Naive thymus-derived CD8-positive, alpha-beta T cell (primary cell): ENCODE measurements around the gene RHEB. TPM values are rescaled to one million over a fixed set of nuclear protein-coding genes. Genes with fewer than 3 reads are reported as not detected.
A peak's percentile ranks its signal among the peaks of the same experiment; 100 is the strongest.

Experiments used
- ATAC-seq, 2 donors: fragments of 150-1000 bp; cut with Tn5 transposase in 1 of 2; sonication (Bioruptor Pico), chemical (Tn5 transposase) in 1 of 2; 1 replicate in 1 of 2; 2 replicates in 1 of 2; pipeline ENCODE4 v1.10.0; 2021; ENCODE audit warnings: mild to moderate bottlenecking in 2 of 2, moderate library complexity in 2 of 2
- POLR2A ChIA-PET: fragments of 350-600 bp; sonication (Branson Sonifier 250); formaldehyde crosslinking; loops from one replicate; lab custom pipeline; 2021; ENCODE audit warnings: antibody characterized with exemption; lab: Charles Lee
- DNase-seq, 10 donors: peaks; one replicate each; pipeline versions ENCODE4 v3.0.0 to v3.0.0-alpha.2; 2020 to 2022
- H3K27ac Mint-ChIP-seq, 10 donors: one replicate each; pipeline ENCODE4 v1.8.0; 2020 to 2022; ENCODE audit warnings: mild to moderate bottlenecking in 10 of 10, mixed read lengths in 10 of 10, moderate library complexity in 4 of 10, inconsistent platforms in 1 of 10
- H3K27me3 Mint-ChIP-seq, 5 donors: one replicate each; pipeline ENCODE4 v1.8.0; 2021 to 2022; ENCODE audit warnings: mixed read lengths in 5 of 5
- H3K36me3 Mint-ChIP-seq, 3 donors: one replicate each; pipeline ENCODE4 v1.8.0; 2020 to 2022; ENCODE audit warnings: mixed read lengths in 3 of 3, mild to moderate bottlenecking in 2 of 3, inconsistent platforms in 1 of 3
- H3K4me1 Mint-ChIP-seq, 4 donors: one replicate each; pipeline ENCODE4 v1.8.0; 2021 to 2022; ENCODE audit warnings: mixed read lengths in 4 of 4
- H3K4me3 Mint-ChIP-seq, 10 donors: one replicate each; pipeline ENCODE4 v1.8.0; 2020 to 2022; ENCODE audit warnings: mild to moderate bottlenecking in 10 of 10, mixed read lengths in 10 of 10, moderate library complexity in 6 of 10, inconsistent platforms in 1 of 10
- H3K9me3 Mint-ChIP-seq, 9 donors: one replicate each; pipeline ENCODE4 v1.8.0; 2020 to 2022; ENCODE audit warnings: mixed read lengths in 9 of 9, mild to moderate bottlenecking in 3 of 9, inconsistent platforms in 1 of 9, moderate library complexity in 1 of 9
- microRNA-seq: library from miRNA; unstranded; fragments of <30 nt; microRNA quantifications from one replicate; pipeline ENCODE4 v1.2.0, GENCODE V29; 2022; ENCODE audit warnings: borderline microRNAs expressed
- polyA plus RNA-seq, 3 donors: library from polyadenylated mRNA; unstranded; fragments of 300-500 nt; fragmentation: Illumina TruSeq; gene quantifications; one replicate each; pipeline ENCODE4 v1.2.3, GENCODE V29; 2021
- total RNA-seq, 8 experiments: library from RNA in 2 of 8; stranded (reverse) in 2 of 8; gene quantifications; one replicate each; pipeline ENCODE4 v1.2.3 and lab custom pipeline; 2021 to 2026

Gene RHEB
- total and polyA plus RNA-seq, 5 experiments from 2014 or later, result 31.2 to 48.8 (median 43.7) TPM

DNA sequence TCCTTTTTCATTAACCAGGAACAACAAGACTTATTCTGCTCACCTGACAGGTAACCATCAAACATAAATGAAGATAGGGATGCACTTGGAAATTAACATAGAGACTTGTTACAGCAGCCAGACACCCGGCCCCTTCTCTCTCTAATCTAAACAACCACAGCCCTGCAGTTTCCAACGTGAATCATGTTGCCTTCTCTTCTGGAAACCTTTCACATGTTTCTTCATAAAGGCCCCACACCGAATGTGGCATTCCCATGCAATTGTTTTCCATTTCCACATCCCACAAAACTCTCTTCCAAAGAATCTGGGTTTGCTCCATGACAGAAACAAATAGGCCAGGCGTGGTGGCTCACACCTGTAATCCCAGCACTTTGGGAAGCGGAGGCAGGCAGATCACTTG is 94.9 kb downstream of the RHEB start:
- DNase-seq, result no peak
- ATAC-seq, result no peak
- H3K27me3 Mint-ChIP-seq, result no peaks in the 10 kb centered on the region
- peaks cover 0 to 8% (median 0%) of the 10 kb centered on the region in 9 donors for H3K9me3 Mint-ChIP-seq
- H3K4me3 Mint-ChIP-seq, result no peak overlapping the region
- H3K27ac Mint-ChIP-seq, result peak overlapping the region in 2 of 10 donors; percentile 9 to 68
- H3K36me3 Mint-ChIP-seq, result peaks cover 0 to 7% (median 7%) of the 10 kb centered on the region in 3 donors
- POLR2A ChIA-PET, result no interaction called here
- H3K4me1 Mint-ChIP-seq, result peaks cover 17 to 38% (median 26%) of the 10 kb centered on the region in 4 donors

DNA sequence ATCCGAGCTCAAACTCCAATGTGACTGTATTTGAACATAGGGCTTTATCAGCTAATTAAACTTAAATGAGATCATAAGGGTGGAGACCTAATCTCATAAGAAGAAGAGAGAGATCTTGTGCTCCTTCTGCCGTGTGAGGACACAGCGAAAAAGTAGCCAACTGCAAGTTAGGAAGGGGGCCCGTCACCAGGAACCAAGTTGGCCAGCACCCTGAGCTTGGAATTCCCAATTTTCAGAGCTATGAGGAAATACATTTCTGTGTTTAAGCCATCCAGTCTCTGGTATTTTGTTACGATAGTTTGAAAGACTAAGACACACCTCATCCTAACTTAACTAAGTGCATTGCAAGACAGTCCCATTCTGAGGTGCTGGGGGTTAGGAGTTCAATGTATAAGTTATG is 95.8 kb downstream of the RHEB start:
- H3K27ac Mint-ChIP-seq, result peak overlapping the region in 1 of 10 donors; percentile 31
- H3K36me3 Mint-ChIP-seq, result peaks cover 0 to 7% (median 7%) of the 10 kb centered on the region in 3 donors
- peaks cover 0 to 8% (median 0%) of the 10 kb centered on the region in 9 donors for H3K9me3 Mint-ChIP-seq
- no peak overlapping the region for H3K4me3 Mint-ChIP-seq
- H3K27me3 Mint-ChIP-seq, result no peaks in the 10 kb centered on the region
- DNase-seq (no peak), ATAC-seq (no peak)
- H3K4me1 Mint-ChIP-seq, result peaks cover 13 to 30% (median 19%) of the 10 kb centered on the region in 4 donors
- POLR2A ChIA-PET, result interaction anchor here (0.6 kb wide), 1 partner anchor 34 kb away, joined by 3 read pairs; no protein-coding TSS in a partner anchor

DNA sequence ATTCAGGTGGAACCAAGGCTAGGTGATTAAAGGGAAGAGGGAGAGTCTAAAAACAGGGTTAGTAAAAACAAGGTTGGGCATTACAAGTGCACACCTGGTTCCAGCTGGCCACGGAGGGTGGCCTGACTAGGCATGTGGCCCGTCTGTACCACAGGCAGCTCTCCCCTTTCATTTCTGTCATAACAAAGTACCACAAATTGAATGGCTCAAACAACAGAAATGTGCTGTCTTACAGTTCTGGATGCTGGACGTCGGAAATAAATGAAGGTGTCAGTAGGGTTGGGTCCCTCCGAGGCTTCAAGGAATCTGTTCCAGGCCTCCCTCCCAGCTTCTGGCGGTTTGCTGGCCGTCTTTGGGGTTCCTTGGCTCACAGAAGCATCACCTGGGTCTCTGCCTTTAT is 96.5 kb downstream of the RHEB start:
- peaks cover 0 to 10% (median 1%) of the 10 kb centered on the region in 9 donors for H3K9me3 Mint-ChIP-seq
- H3K4me1 Mint-ChIP-seq, result peaks cover 8 to 23% (median 12%) of the 10 kb centered on the region in 4 donors
- peaks cover 0 to 9% (median 7%) of the 10 kb centered on the region in 3 donors for H3K36me3 Mint-ChIP-seq
- POLR2A ChIA-PET, result interaction anchor here (0.5 to 0.9 kb wide), 3 partner anchors 17 to 331 kb away, joined by 3 to 4 read pairs (median 3); partner anchors contain the start of gene CRYGN
- no peak overlapping the region for H3K4me3 Mint-ChIP-seq
- no peaks in the 10 kb centered on the region for H3K27me3 Mint-ChIP-seq
- ATAC-seq (no peak), DNase-seq (no peak)
- peak overlapping the region in 2 of 10 donors; percentile 31 to 60 for H3K27ac Mint-ChIP-seq

DNA sequence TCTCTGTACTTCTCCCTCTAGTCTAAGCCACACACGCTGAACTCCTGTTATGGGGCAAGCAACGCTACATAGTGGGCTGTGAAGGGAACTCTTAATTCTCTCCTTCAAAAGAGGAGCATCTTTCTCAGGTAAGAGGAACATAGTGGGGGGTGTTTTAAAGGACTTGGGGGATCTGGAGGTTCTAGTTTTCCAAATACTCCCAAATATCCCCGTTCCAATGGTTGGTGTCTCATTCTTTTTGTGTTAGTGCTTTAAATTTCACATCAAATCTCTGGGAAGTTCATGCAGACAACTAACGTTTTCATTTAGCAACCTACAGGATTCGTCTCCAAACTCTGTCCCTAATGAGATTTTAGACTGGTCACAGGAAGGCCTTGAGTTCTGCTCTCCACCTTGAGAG is 97.5 kb downstream of the RHEB start:
- DNase-seq (no peak), ATAC-seq (no peak)
- POLR2A ChIA-PET, result interaction anchor here (1.3 kb wide), 1 partner anchor 14 kb away, joined by 3 read pairs; no protein-coding TSS in a partner anchor
- peaks cover 0 to 1% (median 0%) of the 10 kb centered on the region in 5 donors for H3K27me3 Mint-ChIP-seq
- H3K4me3 Mint-ChIP-seq, result no peak overlapping the region
- no peak overlapping the region for H3K27ac Mint-ChIP-seq
- H3K9me3 Mint-ChIP-seq, result peaks cover 0 to 17% (median 4%) of the 10 kb centered on the region in 9 donors
- H3K36me3 Mint-ChIP-seq, result peaks cover 0 to 12% (median 7%) of the 10 kb centered on the region in 3 donors
- H3K4me1 Mint-ChIP-seq, result peaks cover 1 to 14% (median 5%) of the 10 kb centered on the region in 4 donors

DNA sequence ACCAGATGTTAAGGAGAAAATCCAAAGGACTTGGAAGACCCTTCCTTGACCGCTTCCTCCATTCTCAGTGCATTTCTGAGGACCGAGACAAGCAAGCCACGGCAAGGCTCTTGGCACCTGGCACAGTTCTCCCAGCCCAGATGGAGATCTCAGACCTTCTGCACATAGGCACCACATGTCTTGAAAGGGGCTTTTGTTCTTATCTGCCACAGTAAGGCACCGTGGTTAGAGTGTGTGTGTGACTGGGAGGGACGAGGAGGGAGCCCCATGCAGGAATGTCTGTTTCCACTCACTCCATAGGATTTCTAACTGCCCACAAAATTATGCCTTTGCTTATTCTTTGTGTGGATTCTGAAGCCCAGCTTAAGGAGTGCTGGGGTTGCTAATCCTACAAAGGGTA is 99.6 kb downstream of the RHEB start:
- POLR2A ChIA-PET, result interaction anchor here (1.5 kb wide), 1 partner anchor 10 kb away, joined by 6 read pairs; no protein-coding TSS in a partner anchor

DNA sequence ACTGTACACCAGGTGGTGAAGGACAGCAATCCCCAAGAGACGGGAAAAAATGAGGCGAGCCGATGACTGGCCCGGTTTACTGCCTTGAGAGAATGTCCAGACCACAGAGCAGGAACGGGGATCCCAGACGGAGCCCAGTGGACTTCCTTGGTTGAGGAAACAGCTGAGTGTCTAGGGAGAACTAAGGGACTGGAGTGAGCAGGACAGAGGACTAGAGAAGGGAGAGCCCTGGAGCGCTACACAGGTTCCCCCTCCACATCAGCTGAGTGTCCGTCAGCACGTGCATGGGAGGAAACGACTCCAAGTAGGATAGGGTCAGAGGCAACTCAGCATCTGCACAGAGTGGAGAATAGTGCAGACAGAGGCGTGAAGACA is 102.8 kb downstream of the RHEB start:
- peak overlapping the region in 1 of 10 donors; percentile 51 for H3K27ac Mint-ChIP-seq
- H3K4me3 Mint-ChIP-seq, result no peak overlapping the region
- POLR2A ChIA-PET, result no interaction called here
- peaks cover 0 to 7% (median 5%) of the 10 kb centered on the region in 4 donors for H3K4me1 Mint-ChIP-seq
- ATAC-seq, result no peak
- peaks cover 0 to 13% (median 6%) of the 10 kb centered on the region in 5 donors for H3K27me3 Mint-ChIP-seq
- no peak for DNase-seq
- H3K9me3 Mint-ChIP-seq, result peaks cover 0 to 13% (median 4%) of the 10 kb centered on the region in 9 donors
- H3K36me3 Mint-ChIP-seq, result peaks cover 0 to 10% (median 7%) of the 10 kb centered on the region in 3 donors

More for the DNA sequence above, 99.6 kb downstream of the RHEB start:
- H3K36me3 Mint-ChIP-seq, result peaks cover 0 to 12% (median 7%) of the 10 kb centered on the region in 3 donors
- H3K27ac Mint-ChIP-seq, result no peak overlapping the region
- H3K4me1 Mint-ChIP-seq, result peaks cover 0 to 4% (median under 1%) of the 10 kb centered on the region in 4 donors
- no peak for ATAC-seq
- H3K27me3 Mint-ChIP-seq, result peaks cover 0 to 1% (median 0%) of the 10 kb centered on the region in 5 donors
- no peak overlapping the region for H3K4me3 Mint-ChIP-seq
- no peak for DNase-seq
- peaks cover 0 to 17% (median 4%) of the 10 kb centered on the region in 9 donors for H3K9me3 Mint-ChIP-seq

DNA sequence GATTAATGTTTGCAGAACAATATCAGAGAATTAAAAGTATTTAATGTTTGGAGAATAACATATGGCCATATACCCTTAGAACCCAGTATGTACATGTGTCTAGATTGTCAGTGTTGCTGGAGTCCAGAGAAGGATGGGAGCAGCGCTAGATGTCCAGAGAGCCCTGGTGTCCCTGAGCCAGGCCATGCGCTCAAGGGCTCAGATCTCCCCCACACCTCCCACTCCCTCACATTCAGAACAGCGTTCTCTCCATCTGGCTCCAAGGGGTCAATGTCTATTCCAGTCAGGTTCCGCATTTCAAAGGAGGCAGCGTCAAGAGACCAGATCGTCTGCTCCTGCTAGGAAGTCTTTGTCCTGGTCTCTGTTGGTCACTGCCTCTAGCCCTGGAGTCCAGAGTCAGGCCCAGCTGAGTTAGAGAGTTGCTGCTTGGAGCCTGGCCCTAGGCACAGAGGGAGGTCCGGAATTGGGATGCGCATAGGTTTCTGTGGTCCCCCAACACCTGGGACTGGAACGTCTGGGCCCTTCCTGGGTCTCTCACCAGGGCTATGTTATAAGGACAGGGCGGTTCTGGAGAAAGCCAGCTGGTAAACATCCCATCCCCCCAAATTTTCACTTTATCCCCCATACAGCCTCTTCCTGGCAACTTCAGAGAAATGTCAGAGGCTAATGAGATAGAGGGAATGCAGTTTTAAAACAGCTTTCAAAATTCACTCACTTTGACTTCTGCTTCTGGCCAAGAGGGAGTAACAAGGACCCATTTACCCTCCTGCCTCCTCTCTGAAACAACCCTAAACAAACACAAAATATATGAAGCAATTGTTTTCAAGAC is 103.4 kb downstream of the RHEB start:
- DNase-seq (no peak), ATAC-seq (no peak)
- Mint-ChIP-seq H3K27ac (peak overlapping the region in 1 of 10 donors; percentile 51), H3K36me3 (peaks cover 0 to 8% (median 7%) of the 10 kb centered on the region in 3 donors), H3K4me3 (no peak overlapping the region), H3K9me3 (peaks cover 0 to 13% (median 4%) of the 10 kb centered on the region in 9 donors), H3K4me1 (peaks cover 4 to 11% (median 6%) of the 10 kb centered on the region in 4 donors), H3K27me3 (peaks cover 0 to 19% (median 11%) of the 10 kb centered on the region in 5 donors)
- POLR2A ChIA-PET, result interaction anchor here (0.6 kb wide), 1 partner anchor 15 kb away, joined by 3 read pairs; no protein-coding TSS in a partner anchor

Small RNA genes lying within 50 kb of the gene (microRNA-seq; reads per million reads assigned to microRNA genes)
- gene MIR3907, result not detected

Other genes starting within 250 kb of the RHEB start
- gene NUB1, start 178.1 kb downstream of the RHEB start, total RNA-seq, result 100 to 1,000 TPM in 1 of 2 experiments, 10 to 100 TPM in 1; 95.8 to 109 TPM
- gene NUB1, start 178.1 kb downstream of the RHEB start, polyA plus RNA-seq, result 10 to 100 TPM; 66.1 to 70.7 (median 68.8) TPM
- under 1 TPM; 0.47 to 0.85 TPM for gene WDR86, start 109.9 kb downstream of the RHEB start, total RNA-seq
- 1 to 10 TPM in 1 of 3 donors, under 1 TPM in 2; 0.67 to 1.2 (median 0.81) TPM for gene WDR86, start 109.9 kb downstream of the RHEB start, polyA plus RNA-seq
- 1 to 10 TPM in 1 of 2 experiments, under 1 TPM in 1; 0.39 to 1.2 TPM for gene CRYGN, start 79.8 kb downstream of the RHEB start, total RNA-seq
- under 1 TPM; 0.35 to 0.69 (median 0.65) TPM for gene CRYGN, start 79.8 kb downstream of the RHEB start, polyA plus RNA-seq